UCSD-AML1 (cell line): ENCODE results near the gene MRNIP.
"Not testable (repeated sequence)": the region's sequence is repeated elsewhere in the genome, so short reads cannot be mapped to it uniquely, and the experiment has no call there.

Experiments used
- DNase-seq: peaks from one replicate; lab custom pipeline; 2025; ENCODE audit not compliant: unreplicated experiment; lab: John Stamatoyannopoulos, UW

MRNIP gene

GRCh38 chr5:179795049-179795862 is 63.4 kb downstream of the MRNIP start:
- DNase-seq: peak; percentile 31

GRCh38 chr5:179794575-179794974 is 64.0 kb downstream of the MRNIP start:
- no peak for DNase-seq

- no peak for DNase-seq
Measured at GRCh38 chr5:179794171-179794570, 64.4 kb downstream of the MRNIP start.

DNA sequence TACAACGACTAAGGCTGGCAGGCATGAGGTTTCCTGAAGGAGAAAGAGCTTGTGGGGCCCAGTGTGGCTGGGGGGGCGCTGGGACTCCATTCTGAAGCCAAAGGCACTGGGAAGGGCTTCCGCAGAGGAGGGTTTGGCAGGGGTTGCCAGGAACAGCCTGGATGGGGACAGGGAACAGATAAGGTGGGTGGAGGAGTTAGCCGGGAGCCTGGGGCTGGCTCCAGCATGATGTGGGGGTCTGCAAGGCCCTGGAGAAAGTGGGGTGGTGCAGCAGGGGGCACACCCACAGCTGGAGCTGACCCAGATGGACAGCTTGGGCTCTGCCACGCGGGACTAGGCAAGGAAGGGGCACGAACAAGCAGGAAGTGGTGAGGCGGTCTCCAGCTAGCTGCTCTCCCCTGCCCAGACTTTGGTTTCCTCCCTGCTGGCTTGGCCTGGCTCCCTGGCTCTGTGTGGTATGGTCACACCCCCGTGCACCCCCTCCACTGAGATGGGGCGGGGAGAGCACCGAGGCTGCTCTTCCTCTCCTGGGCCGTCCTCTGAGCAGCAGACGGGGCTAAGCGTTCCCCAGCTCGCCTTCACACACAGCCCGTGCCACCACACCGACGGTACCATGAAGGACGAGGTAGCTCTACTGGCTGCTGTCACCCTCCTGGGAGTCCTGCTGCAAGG is 65.0 kb downstream of the MRNIP start, which contains the start of gene LTC4S:
Gene LTC4S, plus strand, starts transcription at position 519 of the 672 bp plus-strand sequence. Its CDS starts 95 bp downstream, at position 614.
- DNase-seq: peak; percentile 89

GRCh38 chr5:179792612-179793467 is 65.8 kb downstream of the MRNIP start:
- DNase-seq: peak; percentile 49

DNA sequence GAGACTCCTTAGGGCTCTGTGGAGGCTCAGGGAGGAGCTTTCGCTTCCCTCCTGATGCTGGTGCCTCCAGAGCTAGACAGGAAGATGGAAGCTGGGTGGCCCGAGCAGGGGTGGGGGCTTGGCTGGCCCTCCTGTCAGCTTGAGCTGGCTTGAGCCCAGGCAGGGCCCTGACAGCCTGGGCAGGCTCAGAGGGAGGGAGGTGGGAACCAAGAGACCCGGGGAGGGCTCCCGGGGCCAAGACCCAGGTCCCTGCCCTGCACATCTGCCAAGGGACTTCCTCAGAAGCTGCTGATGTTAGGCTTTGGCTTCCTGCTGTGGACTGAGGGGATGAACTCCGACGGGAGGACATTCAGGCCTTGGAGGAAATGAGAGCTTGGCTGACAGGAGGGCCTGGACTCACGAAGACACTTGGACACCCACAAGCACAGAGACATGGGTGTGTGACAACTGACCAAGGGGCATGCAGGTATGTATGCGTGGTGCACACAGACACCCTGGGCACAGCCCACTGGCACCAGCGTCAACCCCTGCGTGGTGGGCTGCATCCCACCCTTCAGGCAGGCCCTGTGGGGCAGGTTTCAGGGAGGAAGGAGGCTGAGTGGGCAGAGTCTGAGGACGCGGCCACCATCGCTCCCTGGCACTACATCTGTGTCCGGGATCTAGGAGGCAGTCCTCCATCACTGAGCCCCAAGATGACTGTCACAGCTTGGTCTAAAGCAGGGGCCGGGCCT is 66.6 kb downstream of the MRNIP start:
- DNase-seq: peak; percentile 72

DNA sequence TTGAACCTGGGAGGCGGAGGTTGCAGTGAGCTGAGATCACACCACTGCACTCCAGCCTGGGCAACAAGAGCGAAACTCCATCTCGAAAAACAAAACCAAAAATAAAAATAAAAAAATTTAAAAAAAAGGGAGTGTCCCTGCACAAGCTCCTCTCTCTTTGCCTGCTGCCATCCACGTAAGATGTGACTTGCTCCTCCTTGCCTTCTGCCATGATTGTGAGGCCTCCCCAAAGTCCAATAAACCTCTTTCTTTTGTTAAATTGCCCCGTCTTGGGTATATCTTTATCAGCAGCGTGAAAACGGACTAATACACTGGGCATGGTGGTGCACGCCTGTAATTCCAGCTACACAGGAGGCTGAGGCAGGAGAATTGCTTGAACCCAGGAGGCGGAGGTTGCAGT is 69.3 kb downstream of the MRNIP start:
- DNase-seq: not testable (repeated sequence)

- no peak for DNase-seq
Measured at GRCh38 chr5:179788193-179788854, 70.3 kb downstream of the MRNIP start.
